Fibroblast of peridontal ligament (primary cell): Measurements from ENCODE around the gene PPFIBP2.
A peak's percentile ranks its signal among the peaks of the same experiment; 100 is the strongest.

Experiments
- DNase-seq: peaks from one replicate; pipeline ENCODE4 v3.0.0-alpha.2; 2010; ENCODE audit errors: extremely low read depth

Gene PPFIBP2

DNA sequence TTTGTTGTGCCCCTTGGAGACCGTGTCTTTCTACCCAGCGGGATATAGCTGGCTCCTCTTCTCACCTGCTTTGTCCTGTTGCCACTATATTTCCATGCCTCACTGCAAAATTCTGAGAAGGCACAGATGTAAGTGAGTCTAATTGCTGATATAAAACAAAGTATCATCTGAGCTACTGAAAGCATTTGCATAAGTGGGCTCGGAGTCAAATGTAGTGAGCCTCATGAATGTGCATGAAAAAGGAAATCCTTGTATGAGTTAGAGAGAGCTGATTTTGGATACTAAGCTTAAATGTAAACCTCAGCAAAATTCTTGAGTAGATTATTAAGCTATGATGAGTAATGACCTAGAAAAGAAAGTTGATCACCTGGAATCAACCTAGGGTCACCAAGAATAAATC lies 178.6 kb downstream of the PPFIBP2 start:
- DNase-seq: no peak

- DNase-seq: peak; percentile 9
These were observed 180.4 kb downstream of the PPFIBP2 start for GRCh38 chr11:7694235-7694634.

DNA sequence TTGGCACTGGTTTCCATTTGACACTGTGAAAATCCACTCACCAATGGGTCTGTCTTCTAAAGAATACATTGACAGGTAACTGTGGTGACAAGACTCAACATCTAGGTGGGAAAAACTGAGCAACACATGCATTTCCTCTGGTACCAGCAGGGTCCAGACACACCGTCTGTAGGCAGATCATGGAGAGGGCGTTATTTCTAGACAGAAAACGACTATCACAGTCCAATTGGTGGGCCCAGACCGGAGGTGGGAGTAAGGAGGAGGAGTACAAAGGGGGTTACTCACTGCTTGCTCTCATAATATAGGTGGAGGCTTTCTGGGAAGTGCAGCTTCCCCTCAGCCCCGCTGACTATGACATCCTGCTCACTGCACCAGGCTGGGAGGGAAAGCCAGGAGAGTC lies 182.6 kb downstream of the PPFIBP2 start:
- DNase-seq: no peak
